ENCODE data around the gene NT5M. TPM values are rescaled to one million over a fixed set of nuclear protein-coding genes. Genes with fewer than 3 reads are reported as not detected.

NT5M gene
- total RNA-seq, 1 experiment from 2014 or later, result 10.2 TPM

DNA sequence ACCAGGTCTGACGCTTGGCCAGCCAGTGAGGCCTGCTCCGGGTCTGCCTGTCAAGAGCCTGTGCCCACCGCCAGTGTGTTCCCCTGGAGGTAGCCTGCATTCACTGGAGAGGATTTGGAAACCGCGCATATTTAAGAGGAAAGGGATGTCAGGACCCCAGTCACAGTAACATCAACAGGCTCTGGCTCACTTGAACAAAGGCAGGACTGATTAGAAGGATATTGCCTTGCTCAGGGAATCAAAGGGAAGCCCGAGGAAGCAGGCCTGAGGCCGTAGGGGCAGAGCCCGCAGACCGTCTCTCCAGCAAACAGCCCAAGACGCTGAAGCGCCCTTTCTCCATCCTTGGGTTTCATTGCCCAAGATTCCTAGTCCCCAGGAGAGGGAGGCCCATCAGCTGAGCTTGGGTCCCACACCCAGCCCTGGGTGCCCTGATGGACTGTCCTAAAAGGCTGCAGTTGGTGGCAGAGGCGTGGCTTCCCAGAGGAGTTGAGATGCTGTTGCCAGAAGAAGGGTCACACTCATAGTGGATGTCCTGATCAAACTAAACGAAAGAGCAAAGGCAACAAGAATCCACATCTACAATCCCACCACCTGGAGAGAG lies 23.2 kb downstream of the NT5M start:
- DNase-seq (ENCODE audit: low read depth, low spot score) (no peak), ATAC-seq (no peak)
- no peaks in the 10 kb centered on the region for H3K9me2 ChIP-seq (ENCODE audit: insufficient read depth)
- H3K4me3 ChIP-seq (replicated peaks in 1 of 2; ENCODE audit: low read depth in 1 of 2, low read length in 2 of 2), result no peak overlapping the region
- no TSS peak for BruUV-seq (replicated peaks)
- H2AFZ ChIP-seq (ENCODE audit: low read depth, low read length, poor library complexity, severe bottlenecking), result no peak overlapping the region
- H3K4me1 ChIP-seq (ENCODE audit: control insufficient read depth in 1 of 2, insufficient read depth in 2 of 2, low read length in 2 of 2), result no peaks in the 10 kb centered on the region
- H3K4me2 ChIP-seq (ENCODE audit: low read length), result no peak overlapping the region
- no peaks in the 10 kb centered on the region for H3K36me3 ChIP-seq (ENCODE audit: control insufficient read depth in 1 of 2, insufficient read depth in 2 of 2, low read length in 2 of 2)
- H3K9ac ChIP-seq (ENCODE audit: low read length), result no peak overlapping the region
- no peaks in the 10 kb centered on the region for H3K79me2 ChIP-seq (ENCODE audit: insufficient read depth, low read length)
- intact Hi-C loops (cut with micrococcal nuclease), result no loop called here
- ChIA-PET POLR2A (no interaction called here), RAD21 (ENCODE audit: low non-redundant PET in 1 of 2, low total read pairs in 2 of 2, uncharacterized antibody in 2 of 2, unreplicated experiment in 2 of 2) (no interaction called here), CTCF (no interaction called here)
- H3K9me3 ChIP-seq (ENCODE audit: control insufficient read depth in 1 of 2, insufficient read depth in 1 of 2, low read depth in 1 of 2, low read length in 2 of 2), result no peaks in the 10 kb centered on the region
- H3K27ac ChIP-seq (ENCODE audit: low read depth, low read length), result no peak overlapping the region
- H3K27me3 ChIP-seq (ENCODE audit: insufficient read depth, low read length), result no peaks in the 10 kb centered on the region
- no peaks in the 10 kb centered on the region for H4K20me1 ChIP-seq (ENCODE audit: insufficient read depth)
- TF ChIP-seq ZNF274 (IDR thresholded peaks at IDR 0.05; ENCODE audit: low read depth, low read length) (no peak), ZFX (IDR thresholded peaks at IDR 0.05) (no peak), REST (IDR thresholded peaks at IDR 0.05; ENCODE audit: low read depth) (no peak), POLR2A (IDR thresholded peaks at IDR 0.05; ENCODE audit: borderline replicate concordance, extremely low read depth, insufficient read depth, insufficient read length) (no peak), ELF1 (IDR thresholded peaks at IDR 0.05; ENCODE audit: borderline replicate concordance, low read depth) (no peak), CBX3 (IDR thresholded peaks at IDR 0.05; ENCODE audit: low read depth) (no peak), YY1 (IDR thresholded peaks at IDR 0.05; ENCODE audit: extremely low read depth, insufficient replicate concordance, low read depth, low read length) (no peak), SRF (IDR thresholded peaks at IDR 0.05; ENCODE audit: low read depth) (no peak), EZH2phosphoT487 (IDR thresholded peaks at IDR 0.05; ENCODE audit: borderline replicate concordance) (no peak), TCF7L2 (IDR thresholded peaks at IDR 0.05; ENCODE audit: borderline replicate concordance, extremely low read depth, insufficient read depth, insufficient read length) (no peak), POLR2AphosphoS5 (IDR thresholded peaks at IDR 0.05; ENCODE audit: low read depth, low read length) (no peak), ZBTB33 (IDR thresholded peaks at IDR 0.05; ENCODE audit: extremely low read depth, insufficient replicate concordance, low read length) (no peak), SP1 (IDR thresholded peaks at IDR 0.05; ENCODE audit: low read depth) (no peak), EZH2 (IDR thresholded peaks at IDR 0.05) (no peak), CTCF (IDR thresholded peaks at IDR 0.05 in 2 of 3, conservative IDR thresholded peaks at IDR 0.05 in 1 of 3; ENCODE audit: borderline replicate concordance in 1 of 3, insufficient read depth in 1 of 3, low read depth in 2 of 3, low read length in 2 of 3) (no peak), RAD21 (IDR thresholded peaks at IDR 0.05; ENCODE audit: low read depth) (no peak)
- TF ChIP-seq, protein P1, sequence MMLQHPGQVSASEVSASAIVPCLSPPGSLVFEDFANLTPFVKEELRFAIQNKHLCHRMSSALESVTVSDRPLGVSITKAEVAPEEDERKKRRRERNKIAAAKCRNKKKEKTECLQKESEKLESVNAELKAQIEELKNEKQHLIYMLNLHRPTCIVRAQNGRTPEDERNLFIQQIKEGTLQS (IDR thresholded peaks at IDR 0.05), result no peak
